Spleen (tissue), 11 donors: ENCODE results near the gene MEX3D. TPM values are rescaled to one million over a fixed set of nuclear protein-coding genes. Genes with fewer than 3 reads are reported as not detected.
"Not testable (repeated sequence)": the region's sequence is repeated elsewhere in the genome, so short reads cannot be mapped to it uniquely, and the experiment has no call there.

Source experiments
- DNase-seq: peaks from one replicate; pipeline ENCODE4 v3.0.0-alpha.2; 2020
- H3K27ac ChIP-seq, 8 donors: fragments of 200-600 bp; sonication (generic) in 7 of 8; 1 replicate in 4 of 8; 2 replicates in 4 of 8; pipeline versions ENCODE4 v1.5.0 to v1.8.0; 2016 to 2021; ENCODE audit warnings: inconsistent platforms in 4 of 8, mild to moderate bottlenecking in 4 of 8, moderate library complexity in 1 of 8
- H3K27me3 ChIP-seq, 7 donors: fragments of 200-600 bp; sonication (generic) in 6 of 7; replicated peaks in 1 of 7; 1 replicate in 4 of 7; 2 replicates in 3 of 7; pipeline versions ENCODE4 v1.5.0 to v1.8.0; 2016 to 2021; ENCODE audit warnings: inconsistent platforms in 3 of 7, mild to moderate bottlenecking in 1 of 7
- H3K36me3 ChIP-seq, 6 donors: fragments of 200-600 bp; sonication (generic) in 5 of 6; 1 replicate in 4 of 6; 2 replicates in 2 of 6; pipeline versions ENCODE4 v1.5.0 to v1.8.0; 2016 to 2021; ENCODE audit warnings: inconsistent platforms in 2 of 6
- H3K4me1 ChIP-seq, 6 donors: fragments of 200-600 bp; sonication (generic) in 5 of 6; 1 replicate in 3 of 6; 2 replicates in 3 of 6; pipeline versions ENCODE4 v1.5.0 to v1.8.0; 2016 to 2021; ENCODE audit warnings: inconsistent platforms in 3 of 6
- H3K4me3 ChIP-seq, 8 donors: fragments of 200-600 bp; sonication (generic) in 7 of 8; 1 replicate in 4 of 8; 2 replicates in 4 of 8; pipeline versions ENCODE4 v1.5.0 to v1.8.0; 2016 to 2021; ENCODE audit warnings: inconsistent platforms in 4 of 8, mild to moderate bottlenecking in 4 of 8, moderate library complexity in 2 of 8
- H3K9me3 ChIP-seq, 8 donors: fragments of 200-600 bp; sonication (generic) in 7 of 8; 1 replicate in 4 of 8; 2 replicates in 4 of 8; pipeline versions ENCODE4 v1.5.0 to v1.8.0; 2016 to 2021; ENCODE audit warnings: inconsistent platforms in 4 of 8
- CTCF ChIP-seq, 11 experiments: fragments of 200-600 bp in 7 of 11; fragments of 450-650 bp in 4 of 11; sonication (generic) in 4 of 11; IDR thresholded peaks in 8 of 11; conservative IDR thresholded peaks in 3 of 11; 1 replicate in 7 of 11; 2 replicates in 4 of 11; pipeline versions ENCODE4 v1.4.0 to v1.8.0; 2016 to 2021; ENCODE audit warnings: antibody characterized with exemption in 11 of 11, inconsistent platforms in 4 of 11, mild to moderate bottlenecking in 1 of 11
- POLR2A ChIP-seq, 3 donors: fragments of 450-650 bp; IDR thresholded peaks; one replicate each; pipeline ENCODE4 v1.5.1; 2017; ENCODE audit warnings: antibody characterized with exemption in 3 of 3, mild to moderate bottlenecking in 1 of 3
- POLR2AphosphoS5 ChIP-seq, 3 donors: sonication (generic); formaldehyde crosslinking; IDR thresholded peaks; one replicate each; pipeline ENCODE4 v1.5.1; 2017; ENCODE audit warnings: antibody characterized with exemption in 3 of 3
- WGBS, 5 donors: extraction: QIAGEN DNeasy Blood & Tissue Kit in 3 of 5; methylation state at CpG; one replicate each; pipeline versions ENCODE4 v1.1.5 to v1.1.7; 2013 to 2018; 5-methylcytosine and 5-hydroxymethylcytosine counted together
- intact Hi-C: fragments of 100-400 bp; cut with DNase I; formaldehyde crosslinking; loops from one replicate; pipeline ENCODE4 v1.15.0; 2023; ENCODE audit warnings: low total_unique reads
- polyA plus RNA-seq, 3 donors: library from polyadenylated mRNA; stranded (reverse); fragments of 200-250 nt; gene quantifications; one replicate each; pipeline ENCODE4 v1.2.1, GENCODE V29; 2013
- total RNA-seq, 7 donors: library from RNA; depleted of rRNA in 3 of 7; stranded (reverse); fragments of >200 nt in 3 of 7; fragmentation: NEBNext Ultra II Directional in 4 of 7; extraction: Animal tissue kit (Norgen Biotek cat#: 25700) in 4 of 7; gene quantifications; one replicate each; pipeline versions ENCODE4 v1.1.0 to v1.2.1, GENCODE V29; 2016 to 2021
- donor health status: healthy with polysubstance abuse.
- donor health status: DM: no; HTN: no; CAD: no; lungs with moderate emphysema.
- donor health status: DM: no; HTN: no; CAD: no.
- donor health status: Bipolar disorder and iron deficiency.
- donor health status: healthy.
- donor health status: DM: no; HTN: no; CAD: no.
- donor health status: DM: yes; HTN: yes; CAD: no.

MEX3D gene
- total and polyA plus RNA-seq, 10 donors: 0.87 to 11.7 (median 6.0) TPM

GRCh38 chr19:1540365-1540925, 27.7 kb downstream of the MEX3D start:
- Histone ChIP-seq H3K27ac (no peak overlapping the region), H3K36me3 (no peaks in the 10 kb centered on the region), H3K4me1 (no peaks in the 10 kb centered on the region), H3K4me3 (no peak overlapping the region), H3K9me3 (peaks cover 0 to 4% (median 0%) of the 10 kb centered on the region in 8 donors), H3K27me3 (peaks cover 0 to 94% (median 23%) of the 10 kb centered on the region in 7 donors)
- intact Hi-C loops: no loop called here
- TF ChIP-seq CTCF (IDR thresholded peaks at IDR 0.05 in 8 of 11, conservative IDR thresholded peaks at IDR 0.05 in 3 of 11) (no peak), POLR2A (IDR thresholded peaks at IDR 0.05) (no peak), POLR2AphosphoS5 (IDR thresholded peaks at IDR 0.05) (no peak)
- no peak for DNase-seq
- 36 to 49% (median 38%) methylated on average over 17 of the region's 17 CpGs for WGBS, 5 donors

GRCh38 chr19:1539749-1540148, 28.4 kb downstream of the MEX3D start:
- DNase-seq, H3K27ac ChIP-seq, H3K4me1 ChIP-seq, intact Hi-C loops, H3K4me3 ChIP-seq, H3K9me3 ChIP-seq, H3K36me3 ChIP-seq: not testable (repeated sequence)
- peaks cover 0 to 94% (median 23%) of the 10 kb centered on the region in 7 donors for H3K27me3 ChIP-seq
- 87 to 90% (median 89%) methylated on average over 11 of the region's 11 CpGs for WGBS, 5 donors

DNA sequence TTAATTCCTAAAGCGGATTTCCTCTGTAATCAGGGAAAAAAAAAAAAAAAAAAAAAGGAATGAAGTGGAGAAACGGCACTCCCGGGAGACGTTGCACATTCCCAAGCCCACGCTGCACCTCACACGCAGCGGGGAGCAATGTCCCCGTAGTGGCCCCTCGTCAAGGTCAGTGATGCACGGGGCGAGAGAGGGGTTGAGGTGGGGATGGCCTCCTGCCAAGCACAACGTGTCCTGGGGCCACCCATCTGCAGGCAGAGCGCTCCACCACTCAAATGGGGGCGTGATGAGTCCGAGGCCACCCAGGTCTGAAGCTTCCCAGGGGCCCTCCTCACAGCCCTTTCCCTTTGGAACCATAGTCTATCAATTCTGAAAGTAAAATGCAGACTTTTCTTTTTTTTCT, 29.1 kb downstream of the MEX3D start:
- Histone ChIP-seq H3K9me3 (peaks cover 0 to 4% (median 0%) of the 10 kb centered on the region in 8 donors), H3K27me3 (peaks cover 0 to 91% (median 23%) of the 10 kb centered on the region in 7 donors), H3K4me1 (no peaks in the 10 kb centered on the region), H3K27ac (no peak overlapping the region), H3K4me3 (no peak overlapping the region), H3K36me3 (no peaks in the 10 kb centered on the region)
- WGBS, 5 donors: 40 to 56% (median 51%) methylated on average over 15 of the region's 15 CpGs
- no peak for DNase-seq
- intact Hi-C loops: no loop called here
- TF ChIP-seq CTCF (IDR thresholded peaks at IDR 0.05 in 8 of 11, conservative IDR thresholded peaks at IDR 0.05 in 3 of 11): no peak
- no peak for TF ChIP-seq POLR2AphosphoS5 (IDR thresholded peaks at IDR 0.05)
- no peak for TF ChIP-seq POLR2A (IDR thresholded peaks at IDR 0.05)

DNA sequence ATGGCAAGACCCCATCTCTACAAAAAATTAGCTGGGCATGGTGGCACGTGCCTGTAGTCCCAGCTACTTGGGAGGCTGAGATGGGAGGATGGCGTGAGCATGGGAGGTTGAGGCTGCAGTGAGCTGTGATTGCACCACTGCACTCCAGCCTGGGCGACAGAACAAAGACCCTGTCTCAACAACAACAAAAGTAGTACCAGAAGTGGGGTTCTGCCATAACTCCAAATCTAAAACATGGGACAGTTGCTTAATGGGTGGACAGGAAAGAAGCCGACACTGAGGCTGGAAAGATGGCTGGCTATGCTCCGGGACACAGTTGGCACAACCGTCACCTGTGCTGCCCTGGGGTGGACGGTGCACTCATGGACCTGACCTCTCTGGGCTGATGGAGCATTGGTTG, 32.4 kb downstream of the MEX3D start:
- H3K36me3 ChIP-seq, DNase-seq, H3K27ac ChIP-seq, H3K9me3 ChIP-seq, intact Hi-C loops, H3K4me1 ChIP-seq, H3K4me3 ChIP-seq: not testable (repeated sequence)
- peaks cover 0 to 91% (median 15%) of the 10 kb centered on the region in 7 donors for H3K27me3 ChIP-seq
- WGBS, 5 donors: 92 to 95% (median 93%) methylated on average over 7 of the region's 7 CpGs

- no peaks in the 10 kb centered on the region for H3K36me3 ChIP-seq
- H3K27me3 ChIP-seq: peaks cover 0 to 91% (median 10%) of the 10 kb centered on the region in 7 donors
- peaks cover 0 to 4% (median 0%) of the 10 kb centered on the region in 8 donors for H3K9me3 ChIP-seq
- no peak overlapping the region for H3K4me3 ChIP-seq
- TF ChIP-seq CTCF (IDR thresholded peaks at IDR 0.05 in 8 of 11, conservative IDR thresholded peaks at IDR 0.05 in 3 of 11) (no peak), POLR2A (IDR thresholded peaks at IDR 0.05) (no peak), POLR2AphosphoS5 (IDR thresholded peaks at IDR 0.05) (no peak)
- H3K27ac ChIP-seq: no peak overlapping the region
- DNase-seq: no peak
- intact Hi-C loops: no loop called here
- WGBS, 5 donors: 77 to 95% (median 85%) methylated on average over 6 to 14 of the region's 14 CpGs
- H3K4me1 ChIP-seq: no peaks in the 10 kb centered on the region
Observed at GRCh38 chr19:1534972-1535371, 33.2 kb downstream of the MEX3D start.
